HG03064 (cell line): ENCODE measurements around the gene LFNG.
A peak's percentile ranks its signal among the peaks of the same experiment; 100 is the strongest.

ENCODE experiments used
- ATAC-seq: cut with Tn5 transposase; IDR thresholded peaks from one replicate; pipeline ENCODE4 v1.9.1; 2021; ENCODE audit warnings: low read depth; ENCODE audit not compliant: unreplicated experiment

The LFNG gene

GRCh38 chr7:2501947-2502646 lies 17.5 kb upstream of the LFNG start:
- ATAC-seq, result no peak

- no peak for ATAC-seq
These were observed 17.0 kb upstream of the LFNG start for GRCh38 chr7:2502647-2502966.

DNA sequence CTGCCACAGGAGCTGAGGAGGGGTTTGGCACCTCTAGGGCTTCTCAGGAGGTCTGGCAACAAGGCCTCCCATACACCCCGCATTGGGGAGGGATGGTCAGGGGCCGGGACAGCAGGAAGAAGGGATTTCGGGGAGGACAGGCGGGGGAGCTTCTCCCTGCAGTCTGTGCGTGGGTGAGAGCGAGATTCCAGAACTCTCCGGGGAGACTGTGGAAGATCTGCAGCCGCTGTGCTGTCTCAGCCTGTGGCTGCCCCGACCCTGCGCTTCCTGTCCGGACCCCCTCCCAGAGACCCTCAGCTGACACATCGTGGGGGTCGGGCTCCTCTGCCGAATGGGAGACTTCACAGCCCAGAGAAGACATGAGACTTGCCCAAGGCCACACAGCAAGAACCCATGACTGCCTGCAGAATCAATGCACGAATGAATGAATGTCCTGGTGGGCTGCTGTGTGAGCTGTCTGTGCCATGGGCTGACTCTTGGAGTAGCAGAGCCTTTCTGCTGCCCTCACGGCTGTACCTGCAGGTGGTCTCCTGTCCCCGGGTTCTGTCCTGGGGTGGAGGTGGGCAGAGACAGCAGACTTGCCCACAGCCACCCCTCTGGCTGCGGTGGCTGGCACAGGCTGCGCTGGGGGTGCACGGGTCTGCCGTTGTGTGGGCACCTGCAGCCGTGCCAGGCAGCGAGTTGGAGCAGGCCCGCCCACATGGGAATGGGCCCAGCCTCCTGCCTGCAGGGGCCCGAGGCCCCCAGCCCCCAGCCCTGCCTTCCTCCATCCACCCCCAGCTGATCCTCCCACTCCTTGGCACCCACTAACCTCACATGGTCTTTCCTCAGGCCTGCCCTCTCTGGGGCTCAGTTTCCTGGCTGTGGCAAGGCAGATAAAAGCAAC lies 16.3 kb upstream of the LFNG start:
- ATAC-seq, result no peak

GRCh38 chr7:2504128-2504888 lies 15.3 kb upstream of the LFNG start:
- no peak for ATAC-seq

GRCh38 chr7:2504889-2505375 lies 14.6 kb upstream of the LFNG start:
- ATAC-seq, result no peak

DNA sequence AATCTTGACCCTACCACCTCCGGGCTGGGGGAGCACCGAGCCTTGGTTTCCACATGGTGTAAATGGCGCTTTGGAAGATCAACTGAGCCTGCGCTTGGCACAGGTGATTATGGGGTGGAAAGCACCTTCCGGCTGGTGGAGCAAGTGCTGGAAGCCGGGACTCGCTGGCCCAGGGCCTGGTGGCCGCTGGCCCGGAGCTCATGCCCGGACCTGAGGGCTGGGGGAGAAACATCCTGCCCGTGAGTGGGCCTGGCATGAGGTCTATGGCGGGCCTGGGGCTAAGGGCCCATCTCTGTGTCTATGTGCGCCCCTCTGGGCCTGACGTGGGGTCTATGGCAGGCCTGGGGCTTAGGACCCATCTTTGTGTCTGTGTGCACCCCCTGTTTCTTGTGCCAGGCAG lies 14.2 kb upstream of the LFNG start:
- ATAC-seq, result no peak

GRCh38 chr7:2507208-2507916 lies 12.2 kb upstream of the LFNG start:
- ATAC-seq, result no peak

GRCh38 chr7:2507917-2508306 lies 11.7 kb upstream of the LFNG start:
- ATAC-seq, result no peak

DNA sequence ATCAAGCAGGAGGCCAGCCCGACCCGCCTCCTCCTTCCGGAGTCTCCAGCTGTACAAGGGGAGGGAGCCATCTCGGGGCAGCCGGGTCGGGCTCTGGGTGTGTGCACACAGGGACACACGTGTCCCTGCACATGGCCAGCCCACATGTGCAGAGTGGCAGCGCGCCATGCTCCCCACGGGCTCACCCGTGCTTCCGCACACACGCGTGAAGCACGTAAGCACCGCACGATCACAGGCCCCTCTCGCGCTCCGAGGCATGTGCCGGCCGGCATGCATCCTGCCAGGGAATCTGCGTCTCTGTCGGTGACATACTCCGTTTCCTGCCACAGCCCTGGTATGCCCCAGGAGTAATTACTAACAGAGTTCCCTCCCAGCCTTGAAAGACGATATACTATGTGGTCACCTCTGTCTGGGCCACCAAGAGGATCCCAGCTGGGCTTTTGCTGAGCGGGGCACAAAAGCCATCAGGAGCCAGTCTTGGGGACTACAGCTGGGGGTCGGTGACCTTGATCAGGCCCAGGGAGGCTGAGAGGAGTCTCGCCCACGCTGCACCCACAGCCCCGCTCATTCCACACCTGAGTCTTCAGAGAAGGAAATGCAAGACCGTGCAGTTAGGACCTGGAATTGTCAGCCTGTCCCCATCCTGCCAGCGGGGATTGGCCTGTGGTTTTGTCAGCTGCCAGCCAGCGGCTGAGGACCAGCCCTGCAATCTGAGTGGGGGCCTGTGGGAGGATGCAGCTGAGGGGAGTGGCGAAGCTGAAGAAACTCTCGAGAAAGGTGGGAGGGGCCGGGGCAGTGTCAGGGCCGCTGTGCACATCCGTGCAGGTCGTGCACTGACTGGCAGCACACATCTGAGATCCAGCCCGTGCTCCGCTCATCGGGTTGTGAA lies 11.0 kb upstream of the LFNG start:
- peak; percentile 45 for ATAC-seq

- no peak for ATAC-seq
These were observed 10.2 kb upstream of the LFNG start for GRCh38 chr7:2509298-2509906.

DNA sequence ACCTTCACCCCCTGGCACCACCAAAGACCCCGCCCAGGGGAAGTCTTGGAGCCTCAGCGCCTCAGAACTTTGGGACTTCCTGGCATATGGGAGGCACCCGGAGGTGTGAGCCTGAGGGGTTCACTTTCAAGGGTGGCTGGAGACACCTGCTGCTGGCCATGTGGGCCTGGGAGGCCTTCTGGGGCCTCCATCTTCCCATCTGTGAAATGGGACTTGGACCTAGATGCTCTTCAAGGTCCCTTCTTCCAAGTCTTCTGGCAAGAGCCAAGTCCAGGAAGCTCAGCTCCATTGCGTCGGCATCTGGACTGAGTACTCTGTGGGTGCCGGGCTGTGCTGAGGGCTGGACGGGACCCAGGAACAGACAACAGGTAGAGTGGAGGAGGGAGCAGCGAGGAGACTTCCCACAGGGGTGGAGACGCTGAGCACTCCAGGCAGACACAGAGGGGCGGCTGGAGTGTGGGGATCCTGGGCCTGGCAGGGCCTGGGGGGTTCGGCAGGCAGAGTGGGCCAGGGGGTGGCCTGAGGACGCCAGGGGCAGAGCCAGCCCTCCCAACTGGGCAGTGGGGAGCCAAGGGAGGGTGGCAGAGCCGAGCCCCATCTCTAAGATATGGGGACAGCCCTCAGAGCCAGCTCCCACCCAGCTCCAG lies 9.3 kb upstream of the LFNG start:
- no peak for ATAC-seq

GRCh38 chr7:2510909-2511768 lies 8.4 kb upstream of the LFNG start:
- ATAC-seq, result no peak

DNA sequence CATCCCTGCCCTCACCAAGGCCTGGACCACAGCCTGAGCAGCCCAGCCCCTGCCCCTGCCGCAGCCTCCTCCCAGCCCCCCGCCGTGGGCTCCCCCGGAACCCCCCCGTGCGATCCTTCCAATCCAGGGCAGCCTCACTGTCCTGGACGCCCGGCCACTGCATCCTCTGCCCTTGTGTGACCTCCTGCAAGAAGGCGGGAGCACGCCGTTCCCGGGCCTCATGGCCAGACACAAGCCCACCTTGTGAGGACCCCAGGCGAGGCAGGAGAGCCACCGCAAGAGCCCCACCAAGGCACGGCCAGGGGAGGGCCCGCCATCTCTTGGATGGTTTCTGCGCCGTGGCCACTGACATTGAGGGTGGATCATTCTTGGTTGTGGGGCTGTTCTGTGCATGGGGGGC lies 7.8 kb upstream of the LFNG start:
- no peak for ATAC-seq

- ATAC-seq, result no peak
These were observed 7.4 kb upstream of the LFNG start for GRCh38 chr7:2512179-2512661.

DNA sequence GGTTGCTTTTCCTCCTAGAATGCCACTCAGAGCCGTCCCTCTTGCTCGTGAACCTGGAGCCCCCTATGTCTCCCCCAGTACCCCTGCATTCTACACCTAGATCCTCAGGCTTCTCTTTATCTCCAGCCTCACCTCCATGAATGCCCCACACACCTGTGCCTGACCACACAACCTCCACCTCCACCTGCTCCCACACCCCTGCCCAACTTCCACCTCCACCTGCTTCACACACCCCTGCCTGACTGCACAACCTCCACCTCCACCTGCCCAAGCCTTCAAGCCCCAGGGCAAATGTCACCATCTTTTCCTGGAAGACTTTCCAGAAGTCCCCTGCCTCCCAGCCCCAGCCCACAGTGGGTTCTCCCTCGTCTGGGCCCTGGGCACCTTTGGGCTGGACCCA lies 6.9 kb upstream of the LFNG start:
- ATAC-seq, result no peak

GRCh38 chr7:2513702-2514101 lies 5.9 kb upstream of the LFNG start:
- no peak for ATAC-seq

- no peak for ATAC-seq
These were observed 4.8 kb upstream of the LFNG start for GRCh38 chr7:2514473-2515423.
